ENCODE data around the gene CDK4. TPM values are rescaled to one million over a fixed set of nuclear protein-coding genes. Genes with fewer than 3 reads are reported as not detected.

Gene CDK4
- total and polyA plus RNA-seq, 2 of the 13 experiments (the other 11 are each of a cell fraction or from before 2014, with no cell fraction given): 191 to 209 TPM

GRCh38 chr12:57737467-57738460, 14.3 kb downstream of the CDK4 start (continued):
- TF ChIP-seq HMGXB4 (CRISPR knock-in tag; IDR thresholded peaks at IDR 0.05; ENCODE audit: borderline replicate concordance in 1 of 2, low read depth in 1 of 2) (0 out of 4 replicates have a peak, but pooled peaks of 1 of the 2 experiments have one; percentile 22), KDM4B (CRISPR knock-in tag; IDR thresholded peaks at IDR 0.05) (no peak), MTF1 (CRISPR knock-in tag; IDR thresholded peaks at IDR 0.05) (no peak), NR2C2 (CRISPR knock-in tag; IDR thresholded peaks at IDR 0.05; ENCODE audit: borderline replicate concordance) (peak; percentile 58), GMEB1 (CRISPR knock-in tag; IDR thresholded peaks at IDR 0.05; ENCODE audit: borderline replicate concordance) (no peak), FOXK2 (IDR thresholded peaks at IDR 0.05) (no peak), HNF4A (CRISPR knock-in tag; IDR thresholded peaks at IDR 0.05) (0 out of 2 replicates have a peak, but pooled peaks have one; percentile 19)
